Measurements from ENCODE around the gene ZMYND8. TPM values are rescaled to one million over a fixed set of nuclear protein-coding genes. Genes with fewer than 3 reads are reported as not detected.

ZMYND8 gene
- polyA plus RNA-seq, 3 donors: 1.4 to 13.8 (median 5.8) TPM

DNA sequence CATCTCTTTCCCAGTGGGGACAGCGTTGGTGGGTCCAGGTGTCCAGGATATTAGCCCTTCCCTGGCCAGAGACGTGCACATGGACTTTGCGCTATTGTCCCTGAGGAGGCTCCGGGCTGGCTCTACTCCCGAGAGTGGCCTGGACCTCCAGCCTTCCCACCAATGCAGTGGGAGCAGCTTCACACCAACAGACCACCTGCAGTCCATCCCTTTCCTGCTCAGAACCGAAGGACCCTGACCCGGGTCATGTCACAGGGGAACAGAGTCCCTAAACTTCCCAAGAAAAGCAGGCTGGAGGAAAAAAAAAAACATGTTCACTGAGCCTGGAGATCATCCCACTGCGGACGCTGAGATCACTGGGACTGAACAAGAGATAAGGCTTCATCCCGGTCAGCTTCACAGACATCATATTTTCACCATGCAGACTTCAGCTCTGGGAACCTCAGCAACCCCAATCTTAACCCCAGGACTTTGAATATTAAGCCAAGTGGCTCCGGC is 18.3 kb downstream of the ZMYND8 start:
- Histone ChIP-seq H3K4me3 (replicated peaks in 1 of 3; ENCODE audit: low read depth in 2 of 3, low read length in 3 of 3) (no peak overlapping the region), H3K79me2 (ENCODE audit: insufficient read depth, low read length) (peaks cover 95% of the 10 kb centered on the region), H3K4me1 (ENCODE audit: control insufficient read depth in 1 of 2, insufficient read depth in 2 of 2, low read length in 2 of 2) (peaks cover 0 to 7% of the 10 kb centered on the region in 2 donors), H2AFZ (ENCODE audit: insufficient read depth, low read depth, low read length, poor library complexity, severe bottlenecking) (no peak overlapping the region), H3K9me3 (replicated peaks in 1 of 2; ENCODE audit: control insufficient read depth in 1 of 2, insufficient read depth in 1 of 2, low read length in 2 of 2) (no peaks in the 10 kb centered on the region), H3K9ac (ENCODE audit: insufficient read depth, low read length, poor library complexity, severe bottlenecking) (no peak overlapping the region), H3K27ac (ENCODE audit: low read depth in 1 of 2, low read length in 2 of 2) (no peak overlapping the region), H3K27me3 (ENCODE audit: control insufficient read depth in 2 of 2, insufficient read depth in 2 of 2, low read length in 2 of 2) (no peaks in the 10 kb centered on the region), H4K20me1 (ENCODE audit: insufficient read depth, low read length) (peaks cover 54% of the 10 kb centered on the region), H3K36me3 (replicated peaks in 1 of 2; ENCODE audit: control insufficient read depth in 1 of 2, insufficient read depth in 2 of 2, low read length in 2 of 2) (peaks cover 23 to 60% of the 10 kb centered on the region in 2 donors), H3K4me2 (replicated peaks; ENCODE audit: extremely low read depth, low read length, poor library complexity, severe bottlenecking) (no peak overlapping the region)
- Mint-ChIP-seq H3K9me3 (peaks cover 0 to 2% (median 0%) of the 10 kb centered on the region in 7 donors), H3K4me1 (peaks cover 11% of the 10 kb centered on the region), H3K36me3 (peaks cover 49 to 66% of the 10 kb centered on the region in 2 donors), H3K27me3 (ENCODE audit: low read depth in 3 of 3) (no peaks in the 10 kb centered on the region), H3K4me3 (no peak overlapping the region), H3K27ac (peak overlapping the region in 3 of 7 donors; percentile 1 to 82 (median 30))
- DNase-seq: no peak
- 94% methylated on average over 11 of the region's 11 CpGs for WGBS (ENCODE audit: insufficient coverage)
- TF ChIP-seq, protein P1, sequence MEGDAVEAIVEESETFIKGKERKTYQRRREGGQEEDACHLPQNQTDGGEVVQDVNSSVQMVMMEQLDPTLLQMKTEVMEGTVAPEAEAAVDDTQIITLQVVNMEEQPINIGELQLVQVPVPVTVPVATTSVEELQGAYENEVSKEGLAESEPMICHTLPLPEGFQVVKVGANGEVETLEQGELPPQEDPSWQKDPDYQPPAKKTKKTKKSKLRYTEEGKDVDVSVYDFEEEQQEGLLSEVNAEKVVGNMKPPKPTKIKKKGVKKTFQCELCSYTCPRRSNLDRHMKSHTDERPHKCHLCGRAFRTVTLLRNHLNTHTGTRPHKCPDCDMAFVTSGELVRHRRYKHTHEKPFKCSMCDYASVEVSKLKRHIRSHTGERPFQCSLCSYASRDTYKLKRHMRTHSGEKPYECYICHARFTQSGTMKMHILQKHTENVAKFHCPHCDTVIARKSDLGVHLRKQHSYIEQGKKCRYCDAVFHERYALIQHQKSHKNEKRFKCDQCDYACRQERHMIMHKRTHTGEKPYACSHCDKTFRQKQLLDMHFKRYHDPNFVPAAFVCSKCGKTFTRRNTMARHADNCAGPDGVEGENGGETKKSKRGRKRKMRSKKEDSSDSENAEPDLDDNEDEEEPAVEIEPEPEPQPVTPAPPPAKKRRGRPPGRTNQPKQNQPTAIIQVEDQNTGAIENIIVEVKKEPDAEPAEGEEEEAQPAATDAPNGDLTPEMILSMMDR (IDR thresholded peaks at IDR 0.05): no peak
- intact Hi-C loops (cut with micrococcal nuclease): no loop called here

GRCh38 chr20:47337413-47337812 is 19.1 kb downstream of the ZMYND8 start:
- TF ChIP-seq, protein P1 (IDR thresholded peaks at IDR 0.05): no peak
- no peaks in the 10 kb centered on the region for H3K27me3 Mint-ChIP-seq (ENCODE audit: low read depth in 3 of 3)
- no peak overlapping the region for H3K4me2 ChIP-seq (replicated peaks; ENCODE audit: extremely low read depth, low read length, poor library complexity, severe bottlenecking)
- intact Hi-C loops (cut with micrococcal nuclease): no loop called here
- H3K4me3 Mint-ChIP-seq: no peak overlapping the region
- peaks cover 95% of the 10 kb centered on the region for H3K79me2 ChIP-seq (ENCODE audit: insufficient read depth, low read length)
- peaks cover 51 to 65% of the 10 kb centered on the region in 2 donors for H3K36me3 Mint-ChIP-seq
- no peak overlapping the region for H2AFZ ChIP-seq (ENCODE audit: insufficient read depth, low read depth, low read length, poor library complexity, severe bottlenecking)
- DNase-seq: no peak
- no peak overlapping the region for H3K4me3 ChIP-seq (replicated peaks in 1 of 3; ENCODE audit: low read depth in 2 of 3, low read length in 3 of 3)
- peaks cover 59% of the 10 kb centered on the region for H4K20me1 ChIP-seq (ENCODE audit: insufficient read depth, low read length)
- H3K27me3 ChIP-seq (ENCODE audit: control insufficient read depth in 2 of 2, insufficient read depth in 2 of 2, low read length in 2 of 2): no peaks in the 10 kb centered on the region
- no peak overlapping the region for H3K27ac Mint-ChIP-seq
- H3K4me1 ChIP-seq (ENCODE audit: control insufficient read depth in 1 of 2, insufficient read depth in 2 of 2, low read length in 2 of 2): peaks cover 0 to 7% of the 10 kb centered on the region in 2 donors
- H3K9ac ChIP-seq (ENCODE audit: insufficient read depth, low read length, poor library complexity, severe bottlenecking): no peak overlapping the region
- no peaks in the 10 kb centered on the region for H3K9me3 ChIP-seq (replicated peaks in 1 of 2; ENCODE audit: control insufficient read depth in 1 of 2, insufficient read depth in 1 of 2, low read length in 2 of 2)
- WGBS (ENCODE audit: insufficient coverage): 100% methylated on average over 4 of the region's 7 CpGs
- peaks cover 14% of the 10 kb centered on the region for H3K4me1 Mint-ChIP-seq
- peaks cover 21 to 60% of the 10 kb centered on the region in 2 donors for H3K36me3 ChIP-seq (replicated peaks in 1 of 2; ENCODE audit: control insufficient read depth in 1 of 2, insufficient read depth in 2 of 2, low read length in 2 of 2)
- H3K9me3 Mint-ChIP-seq: peaks cover 0 to 2% (median 0%) of the 10 kb centered on the region in 7 donors
- no peak overlapping the region for H3K27ac ChIP-seq (ENCODE audit: low read depth in 1 of 2, low read length in 2 of 2)

Data from CD14-positive monocyte (primary cell).